GM18508 (cell line): ENCODE data around the gene CAPN1.
"Not testable (repeated sequence)": the region's sequence is repeated elsewhere in the genome, so short reads cannot be mapped to it uniquely, and the experiment has no call there.

Source experiments
- ATAC-seq: cut with Tn5 transposase; IDR thresholded peaks from one replicate; pipeline ENCODE4 v1.9.1; 2021; ENCODE audit warnings: moderate number of reproducible peaks; ENCODE audit not compliant: insufficient read depth, unreplicated experiment

Gene CAPN1

GRCh38 chr11:65157336-65157735 lies 24.4 kb upstream of the CAPN1 start:
- no peak for ATAC-seq

DNA sequence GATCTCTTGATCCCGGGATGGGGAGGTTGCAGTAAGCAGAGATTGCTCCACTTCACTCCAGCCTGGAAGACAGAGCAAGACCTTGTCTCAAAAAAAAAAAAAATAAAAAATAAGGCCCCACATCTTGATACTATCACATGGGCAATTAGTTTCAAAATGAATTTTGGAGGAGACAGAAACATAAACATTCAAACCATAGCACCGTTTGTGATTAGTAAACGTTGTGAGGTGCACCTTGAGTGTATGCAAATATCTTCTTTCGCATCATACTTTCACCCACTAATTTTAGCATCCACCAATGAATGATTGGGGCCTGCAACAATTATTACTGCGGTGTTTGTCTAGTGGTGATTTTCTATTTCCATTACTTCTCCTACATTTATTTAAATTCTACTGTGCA lies 22.7 kb upstream of the CAPN1 start:
- ATAC-seq, result no peak

- no peak for ATAC-seq
Measured at GRCh38 chr11:65160643-65161042, 21.1 kb upstream of the CAPN1 start.

DNA sequence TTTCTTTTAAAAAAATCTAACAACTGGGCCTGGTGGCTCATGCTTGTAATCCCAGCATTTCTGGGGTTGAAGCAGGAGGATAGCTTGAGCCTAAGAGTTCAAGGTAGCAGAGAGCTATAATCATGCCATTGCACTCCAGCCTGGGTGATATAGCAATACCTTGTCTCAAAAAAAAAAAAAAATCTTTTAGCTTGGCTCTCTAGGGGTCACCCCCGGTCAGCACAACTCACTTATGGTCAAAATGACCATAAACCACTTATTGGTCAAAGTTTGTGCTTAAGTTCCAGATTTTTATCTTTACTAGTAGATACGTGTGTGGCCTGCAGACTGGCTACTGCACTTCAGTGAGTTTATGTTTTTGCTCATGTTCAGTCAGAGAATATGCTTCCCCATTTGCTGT lies 18.0 kb upstream of the CAPN1 start:
- no peak for ATAC-seq

GRCh38 chr11:65165410-65166317 lies 16.1 kb upstream of the CAPN1 start:
- ATAC-seq, result no peak

- no peak for ATAC-seq
Measured at GRCh38 chr11:65166893-65167292, 14.8 kb upstream of the CAPN1 start.

DNA sequence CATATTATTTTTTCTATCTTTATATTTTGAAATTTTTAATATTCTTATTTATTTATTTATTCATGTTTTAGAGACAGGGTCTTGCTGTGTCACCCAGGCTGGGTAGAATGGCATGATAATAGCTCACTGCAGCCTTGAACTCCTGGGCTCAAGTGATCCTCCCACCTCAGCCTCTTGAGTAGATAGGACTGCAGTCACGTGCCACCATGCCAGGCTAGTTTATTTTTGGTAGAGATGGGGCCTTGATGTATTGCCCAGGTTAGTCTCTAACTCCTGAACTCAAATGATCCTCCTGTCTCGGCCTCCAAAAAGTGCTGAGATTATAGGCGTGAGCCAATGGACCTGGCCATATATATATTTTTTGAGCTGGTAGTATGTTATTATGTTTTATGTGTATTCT lies 14.1 kb upstream of the CAPN1 start:
- ATAC-seq, result no peak

GRCh38 chr11:65169164-65169641 lies 12.5 kb upstream of the CAPN1 start:
- ATAC-seq, result no peak

- ATAC-seq, result no peak
Measured at GRCh38 chr11:65170058-65170534, 11.6 kb upstream of the CAPN1 start, which contains the start of gene SPDYC. SPDYC (plus strand) TSS chr11:65170233; CDS start chr11:65171358, 1,125 bp downstream.

- no peak for ATAC-seq
Measured at GRCh38 chr11:65172600-65172999, 9.1 kb upstream of the CAPN1 start.

- not testable (repeated sequence) for ATAC-seq
Measured at GRCh38 chr11:65174571-65175010, 7.1 kb upstream of the CAPN1 start.

DNA sequence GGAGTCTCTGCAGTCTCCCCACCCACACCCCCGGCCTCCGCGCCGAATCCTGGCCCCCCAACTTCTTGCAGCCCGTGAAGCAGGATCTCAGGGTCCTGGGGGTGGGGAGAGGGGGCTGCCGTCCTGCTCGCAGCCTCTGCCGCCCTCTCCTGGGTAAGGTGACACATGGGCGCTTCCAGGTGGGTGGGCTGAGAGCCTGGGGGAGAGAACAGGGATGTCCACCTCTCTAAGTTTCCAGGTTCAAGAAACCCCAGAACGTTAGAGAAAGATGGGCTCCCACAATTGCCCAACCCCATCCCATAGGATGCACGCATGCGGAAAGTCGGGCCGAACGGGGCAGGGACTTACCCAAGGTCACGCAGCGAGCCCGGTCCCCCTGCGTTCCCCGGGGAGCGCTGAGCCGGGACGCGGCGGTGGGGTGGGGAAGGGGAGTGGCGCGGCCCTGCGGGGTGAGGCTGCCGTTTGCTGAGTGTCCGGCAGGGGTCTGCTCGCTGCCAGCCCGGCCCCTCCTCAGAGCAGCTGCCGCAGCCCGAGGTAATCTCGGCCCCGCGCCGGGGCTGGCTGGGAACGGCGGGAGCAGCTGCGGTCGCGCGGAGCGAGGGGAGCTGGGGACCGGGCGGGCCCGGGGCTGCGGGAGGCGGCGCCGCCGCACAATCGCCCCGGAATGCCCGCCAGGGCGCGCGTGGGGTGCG lies 705 bp upstream of the CAPN1 start:
- no peak for ATAC-seq

DNA sequence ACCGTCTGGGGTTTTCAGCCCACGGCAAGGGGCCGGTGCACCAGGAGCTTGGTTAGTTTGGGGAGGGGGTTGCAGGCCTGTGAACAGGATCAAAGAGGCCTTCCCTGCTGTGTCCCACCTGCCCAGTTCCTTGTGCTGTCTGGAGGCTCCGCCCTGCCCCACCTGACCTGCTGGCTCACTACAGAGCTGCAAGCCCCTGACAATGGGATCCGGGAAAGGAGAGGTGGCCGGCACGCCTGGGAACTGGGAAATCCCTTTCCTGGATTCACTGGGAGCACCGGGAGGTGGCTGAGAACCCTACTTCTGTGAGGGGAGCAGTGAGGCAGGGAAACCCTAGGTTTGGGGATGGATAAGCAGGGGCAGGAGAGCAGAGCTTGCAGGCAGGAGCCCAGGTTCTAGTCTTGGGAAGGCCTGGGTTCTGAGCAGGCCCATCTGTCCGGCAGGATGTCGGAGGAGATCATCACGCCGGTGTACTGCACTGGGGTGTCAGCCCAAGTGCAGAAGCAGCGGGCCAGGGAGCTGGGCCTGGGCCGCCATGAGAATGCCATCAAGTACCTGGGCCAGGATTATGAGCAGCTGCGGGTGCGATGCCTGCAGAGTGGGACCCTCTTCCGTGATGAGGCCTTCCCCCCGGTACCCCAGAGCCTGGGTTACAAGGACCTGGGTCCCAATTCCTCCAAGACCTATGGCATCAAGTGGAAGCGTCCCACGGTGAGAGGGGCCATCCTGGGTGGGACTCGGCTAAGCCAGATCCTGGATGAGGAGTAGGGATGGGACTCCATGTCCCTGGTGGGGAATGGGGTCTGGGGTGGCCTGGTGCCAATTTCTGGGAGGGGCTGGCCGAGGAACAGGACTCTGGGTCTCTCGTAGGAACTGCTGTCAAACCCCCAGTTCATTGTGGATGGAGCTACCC lies 786 bp downstream of the CAPN1 start:
- no peak for ATAC-seq

GRCh38 chr11:65183201-65183891 lies 1.6 kb downstream of the CAPN1 start:
- ATAC-seq, result no peak

- no peak for ATAC-seq
Measured at GRCh38 chr11:65184146-65184545, 2.4 kb downstream of the CAPN1 start.

DNA sequence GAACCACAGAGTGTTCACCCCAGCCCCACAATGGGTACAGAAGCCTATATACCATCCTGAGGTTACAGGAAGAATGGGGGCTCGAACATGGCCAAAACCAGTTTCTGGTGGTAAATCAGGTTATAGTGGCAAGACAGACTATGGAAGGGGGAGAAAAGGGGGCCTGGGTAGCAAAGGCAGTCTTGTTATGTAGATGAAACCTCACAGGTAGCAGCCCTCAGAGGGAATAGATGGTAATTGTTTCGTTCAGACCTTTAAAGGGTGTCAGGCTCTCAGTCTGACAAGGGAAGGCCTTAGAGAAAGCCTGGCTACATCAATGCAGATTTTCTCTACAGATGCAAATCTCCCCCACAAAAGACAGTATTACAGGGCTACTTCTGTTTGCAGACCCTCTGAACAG lies 3.4 kb downstream of the CAPN1 start:
- ATAC-seq, result no peak

DNA sequence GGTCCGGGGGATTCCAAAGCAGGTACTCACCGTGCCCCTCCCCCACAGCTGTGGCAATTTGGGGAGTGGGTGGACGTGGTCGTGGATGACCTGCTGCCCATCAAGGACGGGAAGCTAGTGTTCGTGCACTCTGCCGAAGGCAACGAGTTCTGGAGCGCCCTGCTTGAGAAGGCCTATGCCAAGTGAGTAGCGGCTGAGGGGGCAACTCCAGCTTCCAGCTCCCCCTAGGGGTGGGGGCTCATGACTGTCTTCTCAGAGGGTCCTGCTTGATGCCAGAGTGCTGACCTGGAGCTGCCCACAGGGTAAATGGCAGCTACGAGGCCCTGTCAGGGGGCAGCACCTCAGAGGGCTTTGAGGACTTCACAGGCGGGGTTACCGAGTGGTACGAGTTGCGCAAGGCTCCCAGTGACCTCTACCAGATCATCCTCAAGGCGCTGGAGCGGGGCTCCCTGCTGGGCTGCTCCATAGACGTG lies 4.2 kb downstream of the CAPN1 start:
- no peak for ATAC-seq

GRCh38 chr11:65186701-65187100 lies 5.0 kb downstream of the CAPN1 start:
- no peak for ATAC-seq

- ATAC-seq, result no peak
Measured at GRCh38 chr11:65187146-65187675, 5.5 kb downstream of the CAPN1 start.
